ENCODE results near the gene CIBAR2. TPM values are rescaled to one million over a fixed set of nuclear protein-coding genes. Genes with fewer than 3 reads are reported as not detected.
A peak's percentile ranks its signal among the peaks of the same experiment; 100 is the strongest.
"Not testable (repeated sequence)": the region's sequence is repeated elsewhere in the genome, so short reads cannot be mapped to it uniquely, and the experiment has no call there.

The CIBAR2 gene
- total and polyA plus RNA-seq, 2 donors, result 0.09 to 0.46 TPM

DNA sequence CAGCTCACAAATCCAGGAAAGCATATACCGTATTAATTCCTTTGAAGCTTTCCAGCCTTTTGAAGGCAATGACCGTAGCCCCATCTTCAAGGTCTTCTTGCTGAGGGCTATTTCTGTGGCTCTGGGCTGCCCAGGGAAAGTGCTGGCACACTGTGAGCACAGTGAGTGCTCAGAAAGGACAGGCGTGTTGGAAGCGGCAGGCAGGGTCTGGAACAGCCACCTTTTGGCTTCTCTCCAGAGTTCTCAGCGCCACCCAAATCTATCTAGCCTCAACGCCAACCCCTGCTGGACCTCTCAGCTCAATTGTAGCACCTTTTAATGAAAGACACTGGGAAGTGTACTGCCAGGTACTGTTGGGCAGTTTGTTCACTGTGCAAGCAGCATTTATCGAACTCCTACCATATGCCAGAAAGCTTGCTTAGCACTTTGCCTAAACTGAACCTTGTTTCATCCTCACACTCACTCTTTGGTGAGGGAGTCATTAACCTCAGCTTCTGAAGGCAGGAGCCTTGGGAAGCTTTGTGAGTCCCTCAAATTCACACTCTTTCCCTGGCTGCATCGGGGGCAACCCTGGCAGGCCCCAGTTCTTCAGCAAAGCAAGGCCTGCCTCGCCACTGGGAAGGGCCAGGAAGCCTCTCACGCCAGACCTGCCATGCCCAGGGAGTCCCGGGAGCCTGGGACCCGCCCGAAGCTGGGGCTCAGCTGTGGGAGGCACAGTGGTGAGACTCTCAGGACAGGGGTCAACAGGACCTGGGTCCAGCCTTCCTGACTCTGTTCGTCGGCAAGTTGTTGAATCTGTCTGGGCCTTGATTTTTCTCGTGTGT is 13.5 kb upstream of the CIBAR2 start:
- Histone ChIP-seq H3K4me3 (ENCODE audit: low read length in 2 of 2) (no peak overlapping the region), H3K9me3 (ENCODE audit: control insufficient read depth in 2 of 2, insufficient read depth in 1 of 2, low read length in 1 of 2) (no peaks in the 10 kb centered on the region), H3K27ac (ENCODE audit: low read depth in 1 of 2, low read length in 1 of 2) (no peak overlapping the region), H3K4me1 (ENCODE audit: control insufficient read depth in 2 of 2, insufficient read depth in 2 of 2, low read length in 2 of 2) (peaks cover 0 to 19% of the 10 kb centered on the region in 2 donors), H3K36me3 (ENCODE audit: control insufficient read depth in 2 of 2, insufficient read depth in 2 of 2, low read length in 1 of 2) (no peaks in the 10 kb centered on the region), H3K27me3 (ENCODE audit: control insufficient read depth in 2 of 2, insufficient read depth in 1 of 2, low read length in 1 of 2) (peaks cover 0 to 9% of the 10 kb centered on the region in 2 donors)
- no peak for DNase-seq (ENCODE audit: low read depth in 6 of 9, low spot score in 9 of 9)
- 94% methylated on average over 16 of the region's 16 CpGs for WGBS

GRCh38 chr16:85124636-85125346 is 12.5 kb upstream of the CIBAR2 start:
- Histone ChIP-seq H3K4me1 (ENCODE audit: control insufficient read depth in 2 of 2, insufficient read depth in 2 of 2, low read length in 2 of 2) (peaks cover 0 to 15% of the 10 kb centered on the region in 2 donors), H3K4me3 (ENCODE audit: low read length in 2 of 2) (no peak overlapping the region), H3K9me3 (ENCODE audit: control insufficient read depth in 2 of 2, insufficient read depth in 1 of 2, low read length in 1 of 2) (no peaks in the 10 kb centered on the region), H3K27ac (ENCODE audit: low read depth in 1 of 2, low read length in 1 of 2) (no peak overlapping the region), H3K36me3 (ENCODE audit: control insufficient read depth in 2 of 2, insufficient read depth in 2 of 2, low read length in 1 of 2) (no peaks in the 10 kb centered on the region), H3K27me3 (ENCODE audit: control insufficient read depth in 2 of 2, insufficient read depth in 1 of 2, low read length in 1 of 2) (peaks cover 0 to 9% of the 10 kb centered on the region in 2 donors)
- DNase-seq (ENCODE audit: low read depth in 6 of 9, low spot score in 9 of 9), result no peak
- 92% methylated on average over 11 of the region's 11 CpGs for WGBS

DNA sequence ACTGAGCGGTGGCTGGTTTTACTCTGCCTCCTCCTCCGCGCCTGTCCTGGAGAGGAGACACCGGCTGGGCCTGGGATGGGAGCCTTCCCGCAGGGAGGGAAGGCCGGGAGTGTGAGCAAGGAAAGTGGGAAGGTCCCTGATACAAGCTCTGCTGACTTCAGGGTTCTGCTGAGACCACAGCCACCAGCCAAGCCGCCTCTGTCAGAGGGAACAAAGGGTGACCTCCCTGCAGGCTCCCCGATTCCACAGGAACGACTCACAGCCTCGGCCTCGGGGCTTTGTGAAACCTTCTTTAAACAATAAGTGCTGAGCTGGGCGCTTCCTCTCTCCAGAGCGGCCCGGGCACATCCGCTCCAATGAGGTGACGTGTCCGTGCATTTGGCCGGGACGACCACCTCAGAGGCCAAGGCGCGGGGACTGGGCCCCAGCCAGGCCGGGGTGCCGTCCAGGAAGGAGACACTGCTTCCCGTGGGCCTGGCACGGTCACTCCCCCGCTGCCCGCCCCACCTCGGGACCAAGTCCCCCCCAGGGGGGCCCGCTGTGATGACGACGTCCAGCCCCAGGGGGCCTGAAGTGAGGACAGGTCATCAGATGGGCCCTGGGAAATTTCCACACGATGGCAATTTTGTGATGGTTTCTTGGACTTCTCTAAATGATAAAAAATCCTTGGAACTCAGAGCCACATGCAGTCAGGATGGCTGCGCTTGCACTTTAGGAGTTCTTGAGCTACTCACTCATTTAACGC is 11.8 kb upstream of the CIBAR2 start:
- H3K36me3 ChIP-seq (ENCODE audit: control insufficient read depth in 2 of 2, insufficient read depth in 2 of 2, low read length in 1 of 2), result no peaks in the 10 kb centered on the region
- H3K27me3 ChIP-seq (ENCODE audit: control insufficient read depth in 2 of 2, insufficient read depth in 1 of 2, low read length in 1 of 2), result peaks cover 0 to 9% of the 10 kb centered on the region in 2 donors
- 94% methylated on average over 34 of the region's 34 CpGs for WGBS
- no peak overlapping the region for H3K4me3 ChIP-seq (ENCODE audit: low read length in 2 of 2)
- H3K4me1 ChIP-seq (ENCODE audit: control insufficient read depth in 2 of 2, insufficient read depth in 2 of 2, low read length in 2 of 2), result peaks cover 0 to 15% of the 10 kb centered on the region in 2 donors
- H3K27ac ChIP-seq (ENCODE audit: low read depth in 1 of 2, low read length in 1 of 2), result peak overlapping the region in 1 of 2 donors; percentile 24
- no peaks in the 10 kb centered on the region for H3K9me3 ChIP-seq (ENCODE audit: control insufficient read depth in 2 of 2, insufficient read depth in 1 of 2, low read length in 1 of 2)
- DNase-seq (ENCODE audit: low read depth in 6 of 9, low spot score in 9 of 9), result no peak

DNA sequence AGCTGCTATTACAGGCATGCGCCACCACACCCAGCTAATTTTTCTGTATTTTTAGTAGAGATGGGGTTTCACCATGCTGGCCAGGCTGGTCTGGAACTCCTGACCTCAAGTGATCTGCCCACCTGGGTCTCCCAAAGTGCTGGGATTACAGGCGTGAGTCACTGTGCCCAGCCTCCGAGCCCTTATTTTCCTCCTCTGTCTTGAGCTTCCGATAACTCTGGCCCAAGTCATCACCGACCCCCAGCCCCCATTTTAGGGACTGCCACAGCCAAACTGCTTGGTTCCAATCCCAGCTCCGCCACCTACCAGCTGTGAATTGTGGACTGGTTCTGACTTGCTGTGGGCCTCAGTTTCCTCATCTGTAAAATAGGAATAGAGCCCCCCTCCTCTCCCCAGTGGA is 11.2 kb upstream of the CIBAR2 start:
- H3K27ac ChIP-seq (ENCODE audit: low read depth in 1 of 2, low read length in 1 of 2); H3K9me3 ChIP-seq (ENCODE audit: control insufficient read depth in 2 of 2, insufficient read depth in 1 of 2, low read length in 1 of 2); DNase-seq (ENCODE audit: low read depth in 6 of 9, low spot score in 9 of 9); H3K4me3 ChIP-seq (ENCODE audit: low read length in 2 of 2); H3K27me3 ChIP-seq (ENCODE audit: control insufficient read depth in 2 of 2, insufficient read depth in 1 of 2, low read length in 1 of 2); H3K36me3 ChIP-seq (ENCODE audit: control insufficient read depth in 2 of 2, insufficient read depth in 2 of 2, low read length in 1 of 2): not testable (repeated sequence)
- peaks cover 0 to 15% of the 10 kb centered on the region in 2 donors for H3K4me1 ChIP-seq (ENCODE audit: control insufficient read depth in 2 of 2, insufficient read depth in 2 of 2, low read length in 2 of 2)
- 98% methylated on average over 6 of the region's 6 CpGs for WGBS

DNA sequence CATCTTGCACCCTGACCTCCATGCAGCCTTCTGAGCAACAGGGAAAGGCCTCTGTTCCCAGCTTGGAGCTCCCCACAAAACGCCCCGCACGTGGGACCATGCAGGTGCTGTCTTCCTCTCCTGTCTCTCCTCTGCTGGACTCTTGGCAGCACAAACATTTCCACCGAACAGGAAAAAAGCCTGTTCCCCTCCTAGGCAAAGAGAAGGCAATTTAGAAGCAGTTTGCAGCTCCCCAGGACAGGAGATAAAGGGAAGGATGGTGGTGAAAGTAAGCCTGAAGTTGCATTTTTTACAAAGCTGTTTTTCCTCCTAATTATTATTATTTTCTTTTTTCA is 7.7 kb upstream of the CIBAR2 start:
- WGBS, result 91% methylated on average over 4 of the region's 4 CpGs

DNA sequence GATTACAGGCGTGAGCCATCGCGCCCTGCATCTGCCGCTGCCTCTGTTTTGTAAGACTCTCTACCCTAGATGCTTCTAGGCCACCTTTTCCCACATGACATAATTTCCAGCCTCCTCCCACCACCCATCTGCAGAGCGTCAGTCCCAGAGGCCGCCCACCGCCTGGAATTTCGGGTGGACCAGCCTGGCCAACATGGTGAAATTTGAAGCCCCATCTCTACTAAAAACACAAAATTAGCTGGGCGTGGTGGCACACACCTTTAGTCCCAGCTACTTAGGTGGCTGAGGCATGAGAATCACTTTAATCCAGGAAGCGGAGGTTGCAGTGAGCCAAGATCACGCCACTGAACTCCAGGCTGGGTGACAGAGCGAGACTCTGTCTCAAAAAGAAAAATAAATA is 5.1 kb upstream of the CIBAR2 start:
- WGBS, result 93% methylated on average over 12 of the region's 12 CpGs
- Histone ChIP-seq H3K9me3 (ENCODE audit: control insufficient read depth in 2 of 2, insufficient read depth in 1 of 2, low read length in 1 of 2) (peaks cover 0 to 5% of the 10 kb centered on the region in 2 donors), H3K27ac (ENCODE audit: low read depth in 1 of 2, low read length in 1 of 2) (no peak overlapping the region), H3K27me3 (ENCODE audit: control insufficient read depth in 2 of 2, insufficient read depth in 1 of 2, low read length in 1 of 2) (no peaks in the 10 kb centered on the region), H3K36me3 (ENCODE audit: control insufficient read depth in 2 of 2, insufficient read depth in 2 of 2, low read length in 1 of 2) (no peaks in the 10 kb centered on the region), H3K4me3 (ENCODE audit: low read length in 2 of 2) (no peak overlapping the region), H3K4me1 (ENCODE audit: control insufficient read depth in 2 of 2, insufficient read depth in 2 of 2, low read length in 2 of 2) (peaks cover 0 to 8% of the 10 kb centered on the region in 2 donors)
- no peak for DNase-seq (ENCODE audit: low read depth in 6 of 9, low spot score in 9 of 9)

More for the DNA sequence above, 7.7 kb upstream of the CIBAR2 start:
- no peak overlapping the region for H3K27ac ChIP-seq (ENCODE audit: low read depth in 1 of 2, low read length in 1 of 2)
- no peak for DNase-seq (ENCODE audit: low read depth in 6 of 9, low spot score in 9 of 9)
- H3K36me3 ChIP-seq (ENCODE audit: control insufficient read depth in 2 of 2, insufficient read depth in 2 of 2, low read length in 1 of 2), result no peaks in the 10 kb centered on the region
- H3K27me3 ChIP-seq (ENCODE audit: control insufficient read depth in 2 of 2, insufficient read depth in 1 of 2, low read length in 1 of 2), result no peaks in the 10 kb centered on the region
- H3K4me3 ChIP-seq (ENCODE audit: low read length in 2 of 2), result no peak overlapping the region
- H3K4me1 ChIP-seq (ENCODE audit: control insufficient read depth in 2 of 2, insufficient read depth in 2 of 2, low read length in 2 of 2), result peaks cover 0 to 4% of the 10 kb centered on the region in 2 donors
- H3K9me3 ChIP-seq (ENCODE audit: control insufficient read depth in 2 of 2, insufficient read depth in 1 of 2, low read length in 1 of 2), result peaks cover 0 to 5% of the 10 kb centered on the region in 2 donors

GRCh38 chr16:85114909-85115567 is 2.8 kb upstream of the CIBAR2 start:
- peak in 8 of 9 donors; percentile 26 to 81 (median 62) for DNase-seq (ENCODE audit: low read depth in 6 of 9, low spot score in 9 of 9)
- no peak overlapping the region for H3K27ac ChIP-seq (ENCODE audit: low read depth in 1 of 2, low read length in 1 of 2)
- no peak overlapping the region for H3K4me3 ChIP-seq (ENCODE audit: low read length in 2 of 2)

GRCh38 chr16:85113913-85114312 is 1.6 kb upstream of the CIBAR2 start:
- no peaks in the 10 kb centered on the region for H3K36me3 ChIP-seq (ENCODE audit: control insufficient read depth in 2 of 2, insufficient read depth in 2 of 2, low read length in 1 of 2)
- no peaks in the 10 kb centered on the region for H3K27me3 ChIP-seq (ENCODE audit: control insufficient read depth in 2 of 2, insufficient read depth in 1 of 2, low read length in 1 of 2)
- peaks cover 0 to 8% of the 10 kb centered on the region in 2 donors for H3K4me1 ChIP-seq (ENCODE audit: control insufficient read depth in 2 of 2, insufficient read depth in 2 of 2, low read length in 2 of 2)
- H3K27ac ChIP-seq (ENCODE audit: low read depth in 1 of 2, low read length in 1 of 2), result no peak overlapping the region
- 75% methylated on average over 14 of the region's 14 CpGs for WGBS
- H3K9me3 ChIP-seq (ENCODE audit: control insufficient read depth in 2 of 2, insufficient read depth in 1 of 2, low read length in 1 of 2), result peaks cover 0 to 5% of the 10 kb centered on the region in 2 donors
- no peak overlapping the region for H3K4me3 ChIP-seq (ENCODE audit: low read length in 2 of 2)
- DNase-seq (ENCODE audit: low read depth in 6 of 9, low spot score in 9 of 9), result no peak

More at GRCh38 chr16:85114909-85115567, 2.8 kb upstream of the CIBAR2 start:
- H3K36me3 ChIP-seq (ENCODE audit: control insufficient read depth in 2 of 2, insufficient read depth in 2 of 2, low read length in 1 of 2), result no peaks in the 10 kb centered on the region
- peaks cover 0 to 8% of the 10 kb centered on the region in 2 donors for H3K4me1 ChIP-seq (ENCODE audit: control insufficient read depth in 2 of 2, insufficient read depth in 2 of 2, low read length in 2 of 2)
- H3K9me3 ChIP-seq (ENCODE audit: control insufficient read depth in 2 of 2, insufficient read depth in 1 of 2, low read length in 1 of 2), result peaks cover 0 to 5% of the 10 kb centered on the region in 2 donors
- H3K27me3 ChIP-seq (ENCODE audit: control insufficient read depth in 2 of 2, insufficient read depth in 1 of 2, low read length in 1 of 2), result no peaks in the 10 kb centered on the region
- WGBS, result 17% methylated on average over 20 of the region's 20 CpGs

Data from thymus (tissue), 11 donors.